ENCODE data around the gene DCHS1. TPM values are rescaled to one million over a fixed set of nuclear protein-coding genes. Genes with fewer than 3 reads are reported as not detected.

Gene DCHS1
- total RNA-seq, 2 donors from 2014 or later: 11.2 to 17.4 TPM

DNA sequence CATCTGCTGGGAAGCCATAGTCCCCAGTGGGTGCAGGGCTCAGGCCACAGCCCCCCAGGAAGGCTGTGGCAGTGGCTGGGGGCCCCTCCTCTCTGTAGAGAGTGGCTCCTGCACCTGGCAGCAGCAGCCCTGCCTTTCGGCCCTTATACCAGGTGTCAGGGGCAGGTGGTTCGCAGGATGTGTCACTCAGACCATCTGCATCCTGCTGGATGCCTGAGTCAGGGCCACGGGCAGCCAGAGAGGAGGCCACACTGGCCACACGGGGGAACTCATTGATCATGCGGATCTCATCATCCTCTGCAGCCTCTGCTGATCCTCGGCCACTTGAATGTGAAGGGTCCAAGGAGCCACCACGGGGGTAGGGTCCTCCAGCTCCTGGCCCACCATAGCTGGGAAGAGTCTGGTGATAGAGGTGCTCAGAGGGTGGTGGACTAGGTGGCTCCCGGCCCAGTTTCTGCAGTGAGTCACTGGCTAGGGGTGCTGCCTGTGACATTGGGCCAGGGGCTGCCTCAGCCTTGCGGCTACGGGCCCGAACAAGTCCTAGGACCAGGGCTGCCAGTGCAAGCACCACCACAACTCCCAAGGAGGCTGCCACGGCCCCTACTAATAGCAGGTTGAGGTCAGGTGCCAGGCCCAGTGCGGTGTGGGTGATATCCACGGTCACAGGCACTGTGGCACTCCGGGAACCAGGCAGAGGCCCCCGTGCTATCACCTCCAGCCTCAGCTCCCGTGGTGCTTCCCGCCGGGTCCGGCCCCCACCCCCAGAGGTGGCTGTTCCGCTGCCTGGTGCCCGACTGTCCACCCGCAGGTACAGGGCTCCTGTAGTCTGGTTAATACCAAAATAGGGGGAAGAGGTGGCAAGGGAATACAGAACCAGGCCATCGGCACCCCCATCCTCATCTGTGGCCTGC lies 33.1 kb downstream of the DCHS1 start:
- intact Hi-C loops (cut with DNase I): no loop called here
- no peaks in the 10 kb centered on the region for H3K9me3 ChIP-seq
- H3K27ac ChIP-seq: no peak overlapping the region
- H3K4me1 ChIP-seq (replicated peaks): no peaks in the 10 kb centered on the region
- DNase-seq (ENCODE audit: low spot score): no peak
- no peaks in the 10 kb centered on the region for H3K27me3 ChIP-seq (replicated peaks; ENCODE audit: insufficient read depth)
- H3K36me3 ChIP-seq: no peaks in the 10 kb centered on the region
- no peak for TF ChIP-seq POLR2AphosphoS5 (IDR thresholded peaks at IDR 0.05)
- no peak for TF ChIP-seq POLR2A (IDR thresholded peaks at IDR 0.05)
- no peak for TF ChIP-seq CTCF (IDR thresholded peaks at IDR 0.05)
- 91% methylated on average over 21 of the region's 24 CpGs for WGBS
- H3K4me3 ChIP-seq: no peak overlapping the region

DNA sequence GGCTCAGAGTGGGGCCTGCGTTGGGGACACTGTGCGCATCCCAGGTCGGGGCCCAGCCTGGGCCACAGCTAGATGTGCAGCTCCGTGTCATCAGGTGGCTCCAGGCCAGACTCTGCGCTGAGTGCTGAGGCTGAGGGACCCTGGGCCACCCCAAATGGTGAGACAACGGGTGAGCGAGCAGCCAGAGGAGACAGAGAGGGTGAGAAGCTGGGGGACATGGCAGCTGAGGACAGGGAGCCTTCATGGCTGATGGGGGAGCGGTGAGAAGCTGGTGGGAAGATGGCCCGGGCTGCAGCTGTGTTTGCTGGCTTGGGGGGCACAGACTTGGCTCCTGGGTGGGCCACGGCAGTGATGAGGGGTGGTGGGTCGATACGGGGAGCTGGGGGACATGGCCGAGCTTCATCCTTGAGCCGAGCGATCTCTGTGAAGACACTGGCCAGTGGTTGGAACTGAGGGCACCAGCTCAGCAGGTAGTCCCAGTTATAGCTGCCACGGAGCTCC lies 33.8 kb downstream of the DCHS1 start:
- intact Hi-C loops (cut with DNase I): no loop called here
- WGBS: 69% methylated on average over 10 of the region's 16 CpGs
- no peak overlapping the region for H3K27ac ChIP-seq
- no peaks in the 10 kb centered on the region for H3K9me3 ChIP-seq
- no peak for DNase-seq (ENCODE audit: low spot score)
- no peaks in the 10 kb centered on the region for H3K36me3 ChIP-seq
- H3K4me1 ChIP-seq (replicated peaks): no peaks in the 10 kb centered on the region
- TF ChIP-seq POLR2AphosphoS5 (IDR thresholded peaks at IDR 0.05) (no peak), CTCF (IDR thresholded peaks at IDR 0.05) (no peak), POLR2A (IDR thresholded peaks at IDR 0.05) (no peak)
- H3K27me3 ChIP-seq (replicated peaks; ENCODE audit: insufficient read depth): no peaks in the 10 kb centered on the region
- H3K4me3 ChIP-seq: no peak overlapping the region

DNA sequence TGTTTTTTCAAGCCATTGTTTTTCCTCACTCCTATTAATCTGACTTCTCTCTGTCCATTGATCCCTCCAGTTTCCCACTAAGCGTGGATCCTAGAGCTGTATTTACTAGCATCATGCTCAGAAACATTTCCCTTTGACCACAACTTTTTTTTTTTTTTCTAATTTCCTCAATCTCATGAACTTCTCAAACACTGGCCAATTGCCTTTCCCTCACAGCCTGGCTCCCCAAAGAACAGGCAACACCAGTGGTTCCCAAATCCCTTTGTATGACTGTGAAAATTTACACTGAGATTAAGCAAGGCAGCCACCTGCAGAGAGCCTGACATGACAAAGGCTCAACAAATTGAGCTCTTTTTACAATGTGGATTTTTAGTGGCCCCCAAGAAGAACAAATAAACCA lies 35.0 kb downstream of the DCHS1 start:
- TF ChIP-seq POLR2AphosphoS5 (IDR thresholded peaks at IDR 0.05) (no peak), POLR2A (IDR thresholded peaks at IDR 0.05) (no peak), CTCF (IDR thresholded peaks at IDR 0.05) (no peak)
- WGBS: 82% methylated on average over 1 of the region's 1 CpG
- Histone ChIP-seq H3K4me1 (replicated peaks) (no peaks in the 10 kb centered on the region), H3K4me3 (no peak overlapping the region), H3K27me3 (replicated peaks; ENCODE audit: insufficient read depth) (no peaks in the 10 kb centered on the region), H3K9me3 (no peaks in the 10 kb centered on the region), H3K36me3 (no peaks in the 10 kb centered on the region), H3K27ac (no peak overlapping the region)
- intact Hi-C loops (cut with DNase I): no loop called here
- DNase-seq (ENCODE audit: low spot score): no peak

GRCh38 chr11:6619004-6619745 lies 36.4 kb downstream of the DCHS1 start, which contains the start of gene TPP1:
TSS of gene TPP1 (minus strand) at chr11:6619422. CDS start at chr11:6619400, 22 bp downstream.
- intact Hi-C loops (cut with DNase I): no loop called here
- Histone ChIP-seq H3K4me1 (replicated peaks) (no peaks in the 10 kb centered on the region), H3K9me3 (no peaks in the 10 kb centered on the region), H3K27me3 (replicated peaks; ENCODE audit: insufficient read depth) (no peaks in the 10 kb centered on the region), H3K27ac (peak within 1 kb of the TSS; percentile 77 to 84), H3K4me3 (peak within 1 kb of the TSS; percentile 47 to 62), H3K36me3 (no peaks in the 10 kb centered on the region)
- TF ChIP-seq CTCF (IDR thresholded peaks at IDR 0.05) (peak in 1 of 4 experiments; percentile 13), POLR2A (IDR thresholded peaks at IDR 0.05) (peak; percentile 90), POLR2AphosphoS5 (IDR thresholded peaks at IDR 0.05) (peak; percentile 99)
- DNase-seq (ENCODE audit: low spot score): peak; percentile 96
- WGBS: 0% methylated on average over 16 of the region's 16 CpGs
